Heart right ventricle (tissue), 16 donors: ENCODE results near the gene UQCC2. TPM values are rescaled to one million over a fixed set of nuclear protein-coding genes. Genes with fewer than 3 reads are reported as not detected.

Experiments used
- ATAC-seq, 8 donors: fragments of 200-7000 bp; cut with Tn5 transposase; one replicate each; pipeline ENCODE4 v1.9.1; 2020; ENCODE audit warnings: mild to moderate bottlenecking in 8 of 8, moderate library complexity in 8 of 8, moderate number of reproducible peaks in 1 of 8
- DNase-seq, 2 donors: peaks; one replicate each; pipeline ENCODE4 v3.0.0-alpha.2; 2020
- H3K27ac ChIP-seq, 10 donors: fragments of 200-600 bp; sonication (generic) in 2 of 10; one replicate each; pipeline versions ENCODE4 v1.5.0 to v1.8.0; 2020 to 2022; ENCODE audit warnings: mild to moderate bottlenecking in 3 of 10
- H3K27me3 ChIP-seq, 7 donors: fragments of 200-600 bp; one replicate each; pipeline ENCODE4 v1.8.0; 2021 to 2022; ENCODE audit warnings: mild to moderate bottlenecking in 2 of 7
- H3K36me3 ChIP-seq, 9 donors: fragments of 200-600 bp; sonication (generic) in 1 of 9; one replicate each; pipeline versions ENCODE4 v1.5.0 to v1.8.0; 2020 to 2022; ENCODE audit warnings: mild to moderate bottlenecking in 2 of 9
- H3K4me1 ChIP-seq, 9 donors: fragments of 200-600 bp; sonication (generic) in 1 of 9; one replicate each; pipeline versions ENCODE4 v1.5.0 to v1.8.0; 2020 to 2022; ENCODE audit warnings: mild to moderate bottlenecking in 4 of 9
- H3K4me3 ChIP-seq, 10 donors: fragments of 200-600 bp; sonication (generic) in 2 of 10; one replicate each; pipeline versions ENCODE4 v1.5.0 to v1.8.0; 2020 to 2022; ENCODE audit warnings: mild to moderate bottlenecking in 7 of 10, moderate library complexity in 2 of 10
- H3K9me3 ChIP-seq, 11 donors: fragments of 200-600 bp in 10 of 11; sonication (generic) in 2 of 11; one replicate each; pipeline versions ENCODE4 v1.5.0 to v1.8.0; 2013 to 2022; ENCODE audit warnings: mild to moderate bottlenecking in 2 of 11, control low read depth in 1 of 11, moderate library complexity in 1 of 11
- CTCF ChIP-seq, 9 donors: fragments of 200-600 bp; sonication (generic) in 2 of 9; IDR thresholded peaks; one replicate each; pipeline versions ENCODE4 v1.5.0 to v1.8.0; 2021 to 2022; ENCODE audit warnings: antibody characterized with exemption in 9 of 9, mild to moderate bottlenecking in 5 of 9, moderate library complexity in 1 of 9
- WGBS, 2 donors: extraction: QIAGEN DNeasy Blood & Tissue Kit; methylation state at CpG; one replicate each; pipeline ENCODE4 v1.1.7; 2013; ENCODE audit warnings: inconsistent platforms in 1 of 2; 5-methylcytosine and 5-hydroxymethylcytosine counted together
- intact Hi-C, 10 donors: fragments of 100-400 bp; cut with DNase I; formaldehyde crosslinking; loops; one replicate each; pipeline versions ENCODE4 v1.11.1 to v1.14.2; 2022
- polyA plus RNA-seq, 2 donors: library from polyadenylated mRNA; stranded (reverse); fragments of 200-250 nt; gene quantifications; one replicate each; pipeline ENCODE4 v1.2.3, GENCODE V29; 2013
- total RNA-seq, 10 donors: library from RNA; stranded (reverse); fragmentation: NEBNext Ultra II Directional in 3 of 10; extraction: Animal tissue kit (Norgen Biotek cat#: 25700) in 3 of 10; gene quantifications; one replicate each; pipeline versions ENCODE4 v1.2.1 to v1.2.4, GENCODE V29; 2021 to 2023
- donor health status: Arrhythmogenic right ventricular cardiomyopathy.
- donor health status: ischemic (EF 13 %, LVEDD 7.1; RV severe dilation, severe dysfunction).
- donor health status: healthy with polysubstance abuse.
- donor health status: DM: no; HTN: yes; CAD: no.
- donor health status: DM: no; HTN: no; CAD: no.
- donor health status: ischemic (EF 25% LVEDD 6.9; RV normal size, moderate dysfunction).
- donor health status: ischemic (EF 25% LVEDD 5.7; RV mildly dilated, moderate dysfunction).
- donor health status: healthy.
- donor health status: DM: yes; HTN: yes; CAD: no.
- donor health status: Ischemic cardiomyopathy.
- donor health status: ischemic (EF 35%, LVEDD 5.7; RV mildly dilated, moderate dysfunction).
- donor health status: nonischemic (EF 11% LVEDD 7.7; RV severe dilation, severe dysfunction).
- donor health status: DM: yes; HTN: yes; CAD: no.
- donor health status: PGD.
- donor health status: ischemic (EF 29% LVEDD 5.4; RV normal size, mild dysfunction).
- donor health status: nonischemic (EF 23%, LVEDD 6.1; RV moderate dilation, normal function).

The UQCC2 gene
- total and polyA plus RNA-seq, 12 donors, result 200 to 598 (median 245) TPM

DNA sequence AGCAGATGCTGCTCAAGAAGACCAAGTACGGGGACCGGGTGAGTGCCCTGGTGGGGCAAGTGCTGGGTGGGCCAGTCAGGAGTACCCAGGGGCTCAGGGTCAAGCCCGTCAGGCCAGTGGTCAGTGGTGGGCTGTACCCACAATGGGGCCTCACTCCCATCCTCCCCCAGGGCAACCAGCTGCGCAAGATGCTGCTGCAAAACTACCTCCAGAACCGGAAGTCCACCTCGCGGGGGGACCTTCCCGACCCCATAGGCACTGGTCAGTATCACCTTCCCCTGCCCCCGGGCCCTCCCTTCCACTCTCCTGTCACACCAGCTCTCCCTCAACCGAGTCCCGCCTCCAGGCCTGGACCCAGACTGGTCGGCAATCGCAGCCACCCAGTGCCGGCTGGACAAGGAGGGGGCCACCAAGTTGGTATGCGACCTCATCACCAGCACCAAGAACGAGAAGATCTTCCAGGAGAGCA, 27.0 kb downstream of the UQCC2 start:
- Histone ChIP-seq H3K9me3 (no peaks in the 10 kb centered on the region), H3K36me3 (peaks cover 0 to 98% (median 7%) of the 10 kb centered on the region in 9 donors)
- no peak for DNase-seq

GRCh38 chr6:33683576-33684427, 27.7 kb downstream of the UQCC2 start:
- H3K27me3 ChIP-seq, result no peaks in the 10 kb centered on the region
- peaks cover 0 to 98% (median 12%) of the 10 kb centered on the region in 9 donors for H3K36me3 ChIP-seq
- H3K4me3 ChIP-seq, result no peak overlapping the region
- WGBS, 2 donors, result 89 to 92% methylated on average over 19 of the region's 19 CpGs
- intact Hi-C loops, result no loop called here
- no peak for TF ChIP-seq CTCF (IDR thresholded peaks at IDR 0.05)
- H3K27ac ChIP-seq, result no peak overlapping the region
- no peak for DNase-seq
- ATAC-seq, result no peak
- H3K9me3 ChIP-seq, result no peaks in the 10 kb centered on the region
- no peaks in the 10 kb centered on the region for H3K4me1 ChIP-seq

More for the DNA sequence above, 27.0 kb downstream of the UQCC2 start:
- Histone ChIP-seq H3K4me3 (no peak overlapping the region), H3K27ac (no peak overlapping the region), H3K27me3 (no peaks in the 10 kb centered on the region), H3K4me1 (no peaks in the 10 kb centered on the region)
- 95 to 97% methylated on average over 16 of the region's 16 CpGs for WGBS, 2 donors
- intact Hi-C loops, result no loop called here
- ATAC-seq, result no peak
- no peak for TF ChIP-seq CTCF (IDR thresholded peaks at IDR 0.05)

DNA sequence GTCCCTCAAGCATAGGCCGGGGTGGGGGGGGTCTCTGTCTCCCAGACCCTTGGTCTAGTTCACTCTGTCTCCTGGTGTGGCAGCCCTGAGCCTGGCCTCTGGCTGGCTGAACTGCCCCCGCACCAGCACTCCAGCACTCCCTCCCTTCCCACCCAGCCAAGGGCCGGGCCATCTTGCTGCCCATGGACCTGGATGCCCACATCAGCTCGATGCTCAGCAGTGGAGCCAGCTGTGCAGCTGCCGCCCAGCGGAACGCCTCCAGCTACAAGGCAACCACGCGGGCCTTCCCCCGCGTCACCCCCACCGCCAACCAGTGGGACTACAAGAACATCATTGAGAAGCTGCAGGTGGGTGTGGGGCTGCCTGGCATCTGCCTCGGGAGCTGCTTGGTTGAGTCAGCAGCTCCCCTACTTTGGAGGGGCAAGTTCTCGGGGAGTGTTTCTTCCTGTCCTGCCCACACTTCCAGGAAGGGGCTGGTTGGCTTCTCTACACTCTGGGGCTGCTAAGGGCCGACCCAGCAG, 28.4 kb downstream of the UQCC2 start:
- no peak for DNase-seq
- H3K36me3 ChIP-seq, result peaks cover 0 to 98% (median 17%) of the 10 kb centered on the region in 9 donors
- WGBS, 2 donors, result 86 to 89% methylated on average over 15 of the region's 15 CpGs

GRCh38 chr6:33682341-33682740, 29.2 kb downstream of the UQCC2 start:
- ATAC-seq (no peak), DNase-seq (no peak)
- Histone ChIP-seq H3K36me3 (peaks cover 0 to 98% (median 17%) of the 10 kb centered on the region in 9 donors), H3K4me3 (no peak overlapping the region), H3K27me3 (no peaks in the 10 kb centered on the region), H3K4me1 (no peaks in the 10 kb centered on the region), H3K27ac (no peak overlapping the region), H3K9me3 (no peaks in the 10 kb centered on the region)
- no peak for TF ChIP-seq CTCF (IDR thresholded peaks at IDR 0.05)
- intact Hi-C loops, result no loop called here
- 95 to 96% methylated on average over 13 of the region's 13 CpGs for WGBS, 2 donors

More for the DNA sequence above, 28.4 kb downstream of the UQCC2 start:
- no peak overlapping the region for H3K27ac ChIP-seq
- no peaks in the 10 kb centered on the region for H3K27me3 ChIP-seq
- TF ChIP-seq CTCF (IDR thresholded peaks at IDR 0.05), result no peak
- no peaks in the 10 kb centered on the region for H3K4me1 ChIP-seq
- intact Hi-C loops, result no loop called here
- ATAC-seq, result no peak
- no peak overlapping the region for H3K4me3 ChIP-seq
- H3K9me3 ChIP-seq, result no peaks in the 10 kb centered on the region
